ENCODE results near the gene VRTN.
"Not testable (repeated sequence)": the region's sequence is repeated elsewhere in the genome, so short reads cannot be mapped to it uniquely, and the experiment has no call there.

The VRTN gene

GRCh38 chr14:74326369-74327152 is 21.7 kb upstream of the VRTN start:
- DNase-seq (ENCODE audit: extremely low read depth, low read depth) = no peak
- no peak for TF ChIP-seq CTCF (IDR thresholded peaks at IDR 0.05; ENCODE audit: low read depth, low read length, missing control alignments)
- H3K4me3 ChIP-seq (replicated peaks; ENCODE audit: low read depth, low read length) = no peak overlapping the region

- DNase-seq (ENCODE audit: extremely low read depth, low read depth); H3K4me3 ChIP-seq (replicated peaks; ENCODE audit: low read depth, low read length): not testable (repeated sequence)
These were observed 18.2 kb upstream of the VRTN start for GRCh38 chr14:74329950-74330552.

GRCh38 chr14:74333909-74334308 is 14.4 kb upstream of the VRTN start:
- DNase-seq (ENCODE audit: extremely low read depth, low read depth) = peak; percentile 62
- no peak for TF ChIP-seq CTCF (IDR thresholded peaks at IDR 0.05; ENCODE audit: low read depth, low read length, missing control alignments)
- no peak overlapping the region for H3K4me3 ChIP-seq (replicated peaks; ENCODE audit: low read depth, low read length)

GRCh38 chr14:74346341-74346740 is 1.9 kb upstream of the VRTN start:
- no peak overlapping the region for H3K4me3 ChIP-seq (replicated peaks; ENCODE audit: low read depth, low read length)
- TF ChIP-seq CTCF (IDR thresholded peaks at IDR 0.05; ENCODE audit: low read depth, low read length, missing control alignments) = no peak
- no peak for DNase-seq (ENCODE audit: extremely low read depth, low read depth)

GRCh38 chr14:74347097-74347794 is 1.0 kb upstream of the VRTN start:
- TF ChIP-seq CTCF (IDR thresholded peaks at IDR 0.05; ENCODE audit: low read depth, low read length, missing control alignments) = no peak
- DNase-seq (ENCODE audit: extremely low read depth, low read depth) = no peak
- H3K4me3 ChIP-seq (replicated peaks; ENCODE audit: low read depth, low read length) = no peak overlapping the region

GRCh38 chr14:74347795-74348100 is 523 bp upstream of the VRTN start:
- no peak for DNase-seq (ENCODE audit: extremely low read depth, low read depth)
- TF ChIP-seq CTCF (IDR thresholded peaks at IDR 0.05; ENCODE audit: low read depth, low read length, missing control alignments) = no peak
- no peak overlapping the region for H3K4me3 ChIP-seq (replicated peaks; ENCODE audit: low read depth, low read length)

- DNase-seq (ENCODE audit: extremely low read depth, low read depth) = no peak
- no peak for TF ChIP-seq CTCF (IDR thresholded peaks at IDR 0.05; ENCODE audit: low read depth, low read length, missing control alignments)
- H3K4me3 ChIP-seq (replicated peaks; ENCODE audit: low read depth, low read length) = no peak overlapping the region
These were observed 628 bp downstream of the VRTN start for GRCh38 chr14:74348735-74349463.
